Common myeloid progenitor, CD34-positive (primary cell): ENCODE results near the gene EFCAB13.
A peak's percentile ranks its signal among the peaks of the same experiment; 100 is the strongest.

Experiments used
- CTCF ChIA-PET: fragments of 350-600 bp; sonication (Branson Sonifier 250); formaldehyde crosslinking; loops from one replicate; lab custom pipeline; 2021; ENCODE audit warnings: antibody characterized with exemption; lab: Charles Lee
- POLR2A ChIA-PET: fragments of 350-600 bp; sonication (Branson Sonifier 250); formaldehyde crosslinking; loops from one replicate; lab custom pipeline; 2021; ENCODE audit warnings: antibody characterized with exemption; lab: Charles Lee
- DNase-seq, 3 donors: peaks; one replicate each; pipeline versions ENCODE4 v3.0.0 to v3.0.0-alpha.2; 2013
- H3K27ac ChIP-seq, 2 experiments: 1 replicate in 1 of 2; 2 replicates in 1 of 2; pipeline ENCODE4 v1.7.0; 2013; ENCODE audit warnings: inconsistent platforms in 2 of 2, low read length in 2 of 2, mild to moderate bottlenecking in 2 of 2, low read depth in 1 of 2, moderate library complexity in 1 of 2; ENCODE audit not compliant: severe bottlenecking in 2 of 2, insufficient read depth in 1 of 2, poor library complexity in 1 of 2
- H3K27me3 ChIP-seq, 5 experiments: replicated peaks in 2 of 5; 1 replicate in 3 of 5; 2 replicates in 2 of 5; pipeline versions ENCODE4 v1.6.1 to v1.7.0; 2013; ENCODE audit warnings: low read length in 4 of 5, mild to moderate bottlenecking in 2 of 5, moderate library complexity in 2 of 5, inconsistent platforms in 1 of 5; ENCODE audit not compliant: insufficient read depth in 5 of 5, control insufficient read depth in 4 of 5
- H3K36me3 ChIP-seq, 4 experiments: 1 replicate in 2 of 4; 2 replicates in 2 of 4; pipeline versions ENCODE4 v1.6.1 to v1.7.0; 2013; ENCODE audit warnings: low read length in 3 of 4, control low read depth in 1 of 4, mild to moderate bottlenecking in 1 of 4; ENCODE audit not compliant: control insufficient read depth in 4 of 4, insufficient read depth in 4 of 4
- H3K4me1 ChIP-seq, 4 experiments: 1 replicate in 3 of 4; 2 replicates in 1 of 4; pipeline versions ENCODE4 v1.6.1 to v1.7.1; 2013; ENCODE audit warnings: low read length in 3 of 4, mild to moderate bottlenecking in 3 of 4, control low read depth in 1 of 4, inconsistent platforms in 1 of 4, moderate library complexity in 1 of 4; ENCODE audit not compliant: control insufficient read depth in 4 of 4, insufficient read depth in 4 of 4; ENCODE audit errors: control extremely low read depth in 1 of 4
- H3K4me3 ChIP-seq, 7 experiments: 1 replicate in 4 of 7; 2 replicates in 3 of 7; pipeline versions ENCODE4 v1.5.1 to v1.7.0; 2013; ENCODE audit warnings: mild to moderate bottlenecking in 7 of 7, low read length in 6 of 7, moderate library complexity in 6 of 7, inconsistent platforms in 2 of 7, low read depth in 2 of 7, control low read depth in 1 of 7; ENCODE audit not compliant: insufficient read depth in 4 of 7, control insufficient read depth in 1 of 7; ENCODE audit errors: extremely low read depth in 1 of 7
- H3K9me3 ChIP-seq, 5 experiments: 1 replicate in 4 of 5; 2 replicates in 1 of 5; pipeline versions ENCODE4 v1.6.1 to v1.7.1; 2013; ENCODE audit warnings: low read length in 4 of 5, mild to moderate bottlenecking in 2 of 5, inconsistent platforms in 1 of 5, low read depth in 1 of 5, moderate library complexity in 1 of 5; ENCODE audit not compliant: control insufficient read depth in 4 of 5, insufficient read depth in 2 of 5; ENCODE audit errors: control extremely low read depth in 1 of 5
- WGBS: methylation state at CpG from one replicate; pipeline ENCODE4 v1.1.5; 2013; ENCODE audit not compliant: insufficient coverage; 5-methylcytosine and 5-hydroxymethylcytosine counted together

The EFCAB13 gene

DNA sequence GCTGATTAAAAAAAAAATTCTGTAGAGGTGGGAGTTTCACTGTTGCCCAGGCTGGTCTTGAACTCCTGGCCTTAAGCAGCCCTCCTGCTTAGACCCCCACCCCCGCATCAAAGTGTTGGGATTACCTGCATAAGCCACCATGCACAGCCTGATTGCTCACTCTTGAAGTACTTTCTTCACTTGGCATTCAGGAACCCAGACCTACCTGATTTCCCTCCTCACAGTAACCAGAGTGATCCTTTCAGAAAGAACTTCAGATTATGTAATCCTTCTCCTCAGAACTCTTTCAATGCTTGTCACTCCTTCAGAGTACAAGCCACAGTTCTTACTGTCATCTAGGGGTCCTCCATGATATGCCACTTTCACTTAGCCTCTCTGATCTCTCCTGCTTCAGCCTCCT, 1.4 kb downstream of the EFCAB13 start:
- POLR2A ChIA-PET, result interaction anchor here (0.6 to 1.3 kb wide), 2 partner anchors 9 to 228 kb away, joined by 4 to 6 read pairs; no protein-coding TSS in a partner anchor
- Histone ChIP-seq H3K4me3 (peak overlapping the region in 1 of 7 experiments; percentile 75), H3K36me3 (peaks cover 0 to 2% (median 0%) of the 10 kb centered on the region in 4 experiments), H3K27me3 (no peaks in the 10 kb centered on the region), H3K9me3 (peaks cover 0 to 6% (median 0%) of the 10 kb centered on the region in 5 experiments), H3K4me1 (peaks cover 4 to 18% (median 13%) of the 10 kb centered on the region in 4 experiments), H3K27ac (no peak overlapping the region)
- WGBS, result 100% methylated on average over 1 of the region's 1 CpG
- peak in 1 of 3 donors; percentile 5 for DNase-seq
- CTCF ChIA-PET, result interaction anchor here (0.7 to 1.5 kb wide), 2 partner anchors 14 to 393 kb away, joined by 4 read pairs; no protein-coding TSS in a partner anchor

GRCh38 chr17:47330548-47330947, 6.8 kb downstream of the EFCAB13 start:
- H3K36me3 ChIP-seq, result peaks cover 0 to 17% (median 2%) of the 10 kb centered on the region in 4 experiments
- peaks cover 0 to 4% (median 1%) of the 10 kb centered on the region in 4 experiments for H3K4me1 ChIP-seq
- peaks cover 0 to 7% (median 0%) of the 10 kb centered on the region in 5 experiments for H3K9me3 ChIP-seq
- no peak for DNase-seq
- no peak overlapping the region for H3K27ac ChIP-seq
- no peaks in the 10 kb centered on the region for H3K27me3 ChIP-seq
- H3K4me3 ChIP-seq, result no peak overlapping the region
- POLR2A ChIA-PET, result no interaction called here
- CTCF ChIA-PET, result no interaction called here
- no CpG with 5 or more reads among the region's 2 CpGs for WGBS

GRCh38 chr17:47332287-47332686, 8.5 kb downstream of the EFCAB13 start:
- ChIA-PET CTCF (no interaction called here), POLR2A (no interaction called here)
- H3K36me3 ChIP-seq, result peaks cover 0 to 17% (median 2%) of the 10 kb centered on the region in 4 experiments
- no peak overlapping the region for H3K4me3 ChIP-seq
- no peak overlapping the region for H3K27ac ChIP-seq
- DNase-seq, result no peak
- H3K4me1 ChIP-seq, result peaks cover 0 to 7% (median 2%) of the 10 kb centered on the region in 4 experiments
- H3K9me3 ChIP-seq, result peaks cover 0 to 7% (median 0%) of the 10 kb centered on the region in 5 experiments
- no peaks in the 10 kb centered on the region for H3K27me3 ChIP-seq

DNA sequence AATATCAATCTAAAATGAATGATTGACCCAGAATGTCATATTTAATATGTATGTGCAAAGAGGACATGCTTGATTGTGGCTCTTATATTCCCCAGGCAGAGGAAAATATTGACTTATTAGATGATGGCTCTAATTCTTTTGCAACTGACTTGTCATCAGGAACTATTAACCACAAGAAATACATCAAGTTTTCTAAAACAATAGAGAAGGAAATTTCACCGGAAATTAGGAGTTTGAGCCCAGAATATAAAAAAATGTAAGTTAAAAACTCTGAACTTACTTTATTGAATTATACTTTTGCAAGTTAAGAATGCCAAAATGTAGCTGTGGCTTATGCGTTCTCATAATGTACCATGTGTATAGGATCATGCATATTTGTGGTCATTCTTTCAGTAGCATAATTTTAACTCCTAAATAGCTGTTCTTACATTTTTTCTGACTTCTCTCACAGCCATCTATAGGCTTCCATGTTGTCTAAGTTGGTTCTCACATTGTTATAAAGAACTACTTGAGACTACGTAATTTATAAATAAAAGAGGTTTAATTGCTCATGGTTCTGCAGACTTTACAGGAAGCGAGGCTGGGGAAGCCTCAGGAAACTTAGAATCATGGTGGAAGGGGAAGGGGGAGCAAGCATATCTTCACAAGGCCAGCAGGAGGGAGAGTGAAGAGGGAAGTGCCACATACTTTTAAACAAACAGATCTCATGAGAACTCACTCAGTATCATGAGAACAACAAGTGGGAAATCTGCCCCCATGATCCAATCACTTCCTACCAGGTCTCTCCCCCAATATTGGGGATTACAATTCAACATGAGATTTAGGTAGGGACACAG, 11.6 kb downstream of the EFCAB13 start:
- Histone ChIP-seq H3K4me1 (peaks cover 0 to 7% (median 2%) of the 10 kb centered on the region in 4 experiments), H3K4me3 (no peak overlapping the region), H3K27ac (no peak overlapping the region), H3K9me3 (peaks cover 0 to 7% (median 0%) of the 10 kb centered on the region in 5 experiments), H3K36me3 (peaks cover 0 to 17% (median under 1%) of the 10 kb centered on the region in 4 experiments), H3K27me3 (no peaks in the 10 kb centered on the region)
- peak in 1 of 3 donors; percentile 16 for DNase-seq
- POLR2A ChIA-PET, result interaction anchor here (0.6 kb wide), 1 partner anchor 39 kb away, joined by 5 read pairs; no protein-coding TSS in a partner anchor
- CTCF ChIA-PET, result interaction anchor here (2.6 kb wide), 1 partner anchor 11 kb away, joined by 6 read pairs; no protein-coding TSS in a partner anchor
- WGBS, result no CpG with 5 or more reads among the region's 4 CpGs

DNA sequence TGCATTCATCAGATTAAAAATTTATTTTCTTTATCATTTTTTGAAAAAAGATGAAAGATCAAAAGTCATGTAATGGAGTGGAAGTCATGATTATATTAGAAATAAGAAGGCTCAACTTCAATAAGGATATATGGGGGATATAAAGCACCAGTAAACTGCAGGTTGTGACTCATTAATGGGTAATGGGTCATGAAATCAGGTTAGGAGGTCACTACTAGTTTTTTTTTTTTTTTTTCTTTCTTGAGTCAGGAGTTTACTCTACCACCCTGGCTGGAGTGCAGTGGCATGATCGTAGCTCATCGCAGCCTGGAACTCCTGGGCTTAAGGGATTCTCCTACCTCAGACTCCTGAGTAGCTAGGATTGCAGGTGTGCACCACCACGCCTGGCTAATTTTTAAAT, 14.3 kb downstream of the EFCAB13 start:
- H3K27ac ChIP-seq, result no peak overlapping the region
- ChIA-PET POLR2A (no interaction called here), CTCF (interaction anchor here (0.6 kb wide), 1 partner anchor 444 kb away, joined by 3 read pairs; no protein-coding TSS in a partner anchor)
- no peak overlapping the region for H3K4me3 ChIP-seq
- peaks cover 0 to 16% (median 2%) of the 10 kb centered on the region in 4 experiments for H3K36me3 ChIP-seq
- DNase-seq, result no peak
- no peaks in the 10 kb centered on the region for H3K27me3 ChIP-seq
- peaks cover 0 to 3% (median 1%) of the 10 kb centered on the region in 5 experiments for H3K9me3 ChIP-seq
- H3K4me1 ChIP-seq, result peaks cover 0 to 7% (median 2%) of the 10 kb centered on the region in 4 experiments
- 90% methylated on average over 3 of the region's 3 CpGs for WGBS

- Histone ChIP-seq H3K36me3 (no peaks in the 10 kb centered on the region), H3K4me1 (no peaks in the 10 kb centered on the region), H3K27me3 (no peaks in the 10 kb centered on the region), H3K4me3 (no peak overlapping the region), H3K9me3 (peaks cover 0 to 5% (median 0%) of the 10 kb centered on the region in 5 experiments), H3K27ac (no peak overlapping the region)
- POLR2A ChIA-PET, result no interaction called here
- peak; percentile 5 to 65 (median 49) for DNase-seq
- no CpG with 5 or more reads among the region's 1 CpG for WGBS
- CTCF ChIA-PET, result no interaction called here
Observed at GRCh38 chr17:47352848-47353247, 29.1 kb downstream of the EFCAB13 start.

- POLR2A ChIA-PET, result no interaction called here
- Histone ChIP-seq H3K9me3 (peaks cover 0 to 12% (median 0%) of the 10 kb centered on the region in 5 experiments), H3K4me1 (no peaks in the 10 kb centered on the region), H3K27ac (no peak overlapping the region), H3K4me3 (no peak overlapping the region), H3K36me3 (peaks cover 0 to 9% (median 0%) of the 10 kb centered on the region in 4 experiments), H3K27me3 (no peaks in the 10 kb centered on the region)
- WGBS, result 86% methylated on average over 1 of the region's 1 CpG
- no peak for DNase-seq
- CTCF ChIA-PET, result no interaction called here
Observed at GRCh38 chr17:47358652-47359051, 34.9 kb downstream of the EFCAB13 start.
